Measurements from ENCODE around the gene KCNG2.

GRCh38 chr18:79910563-79911343 is 113.0 kb downstream of the KCNG2 start:
- no peak for TF ChIP-seq CTCF (IDR thresholded peaks at IDR 0.05; ENCODE audit: low read depth, low read length, missing input control)
- no peak for TF ChIP-seq REST (IDR thresholded peaks at IDR 0.05)

Data from liver (tissue), 2 donors.